HG02943 (cell line): ENCODE data around the gene PHLDA2.
"Not testable (repeated sequence)": the region's sequence is repeated elsewhere in the genome, so short reads cannot be mapped to it uniquely, and the experiment has no call there.

ENCODE experiments used
- ATAC-seq: cut with Tn5 transposase; IDR thresholded peaks from one replicate; pipeline ENCODE4 v1.9.1; 2021; ENCODE audit warnings: mild to moderate bottlenecking, low read depth, moderate library complexity; ENCODE audit not compliant: unreplicated experiment

The PHLDA2 gene

DNA sequence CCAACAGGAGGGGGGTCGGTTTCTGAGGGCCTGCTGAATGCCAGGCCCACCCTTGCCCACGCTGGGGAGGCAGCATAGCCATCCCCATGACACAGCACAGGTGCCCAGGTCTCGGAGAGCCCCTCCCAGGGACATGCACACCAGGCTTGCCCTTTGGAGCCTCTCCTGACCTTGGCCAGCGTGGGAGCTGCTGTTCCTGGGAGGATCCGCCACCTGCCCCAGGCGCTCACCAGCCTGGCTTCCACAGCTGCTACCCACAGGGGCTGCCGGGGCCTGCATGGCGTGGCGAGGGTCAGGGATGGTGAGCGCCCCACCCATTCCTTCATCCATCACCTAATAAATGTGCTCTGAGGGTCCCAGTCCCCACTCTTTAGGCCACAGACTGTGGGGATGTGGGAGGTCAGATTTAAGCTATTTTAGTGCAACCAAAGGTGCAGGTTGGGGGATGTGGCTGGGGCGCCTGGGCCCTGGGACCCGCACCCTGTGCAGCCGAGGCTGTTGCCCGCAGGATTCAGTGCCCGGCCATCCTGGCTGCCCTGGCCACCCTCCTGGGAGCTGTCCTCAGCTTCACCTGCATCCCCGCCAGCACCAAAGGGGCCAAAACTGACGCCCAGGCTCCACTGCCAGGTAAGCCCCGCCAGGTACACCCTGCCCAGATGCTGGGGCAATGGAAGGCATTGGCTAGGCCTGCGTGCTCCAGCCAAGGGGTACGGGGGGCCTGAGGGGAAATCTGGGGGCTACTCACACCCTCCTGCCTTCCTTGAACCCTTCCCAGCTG, 12.9 kb downstream of the PHLDA2 start:
- ATAC-seq: no peak

DNA sequence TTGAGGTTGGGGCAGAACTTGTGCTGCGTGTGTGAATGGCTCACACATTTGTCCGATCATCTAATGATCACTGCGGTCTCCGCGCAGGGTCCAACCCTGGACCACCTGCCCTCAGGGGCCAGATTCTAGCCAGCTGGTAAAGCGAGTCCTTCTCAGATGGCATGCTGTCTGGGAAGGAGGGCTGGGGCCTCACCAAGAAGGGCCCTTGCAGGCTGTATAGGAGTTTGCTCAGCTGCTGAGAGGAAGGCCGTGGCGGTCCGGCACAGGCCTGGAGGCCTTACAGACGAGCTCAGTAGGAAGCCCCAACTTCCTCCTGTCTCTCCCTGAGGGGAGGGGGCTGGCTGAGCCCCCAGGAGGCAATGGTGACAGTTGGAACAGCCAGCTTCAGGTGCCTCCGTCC, 13.7 kb downstream of the PHLDA2 start:
- ATAC-seq: no peak

DNA sequence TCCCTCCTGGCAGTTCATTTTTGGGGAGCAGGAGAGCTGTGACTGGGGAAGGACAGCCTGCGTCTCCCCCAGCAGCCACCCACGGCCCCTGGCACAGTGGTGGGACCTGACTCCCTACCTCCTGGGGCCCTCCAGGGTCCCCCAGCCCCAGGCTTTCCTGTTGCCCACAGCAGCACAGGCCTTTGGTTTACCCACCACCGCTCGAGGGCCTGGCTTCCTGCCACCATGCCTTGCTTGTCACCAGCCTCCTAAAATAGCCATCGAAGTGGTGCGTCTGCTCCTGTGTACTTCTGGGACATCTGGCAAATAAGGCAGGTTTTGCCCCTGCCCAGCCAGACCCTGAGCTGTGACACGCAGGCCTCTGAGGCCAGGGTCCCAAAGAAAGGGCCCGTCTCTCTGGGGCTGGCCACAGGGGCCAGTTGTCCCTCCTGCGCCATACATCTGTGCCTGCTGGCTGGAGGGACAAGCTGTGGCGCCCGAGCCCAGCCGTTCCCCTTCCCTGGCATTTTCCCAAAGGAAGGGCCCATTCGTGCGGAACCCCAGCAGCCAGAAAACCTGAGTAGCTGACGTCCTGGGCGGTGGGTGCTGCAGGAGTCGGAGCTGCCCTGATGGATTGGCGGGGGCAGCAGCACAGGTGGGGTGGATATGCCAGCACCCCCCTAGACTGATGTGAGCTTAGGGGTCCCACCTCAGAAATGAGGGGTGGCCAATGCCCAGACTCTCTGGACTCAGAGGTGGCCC, 14.6 kb downstream of the PHLDA2 start:
- no peak for ATAC-seq

DNA sequence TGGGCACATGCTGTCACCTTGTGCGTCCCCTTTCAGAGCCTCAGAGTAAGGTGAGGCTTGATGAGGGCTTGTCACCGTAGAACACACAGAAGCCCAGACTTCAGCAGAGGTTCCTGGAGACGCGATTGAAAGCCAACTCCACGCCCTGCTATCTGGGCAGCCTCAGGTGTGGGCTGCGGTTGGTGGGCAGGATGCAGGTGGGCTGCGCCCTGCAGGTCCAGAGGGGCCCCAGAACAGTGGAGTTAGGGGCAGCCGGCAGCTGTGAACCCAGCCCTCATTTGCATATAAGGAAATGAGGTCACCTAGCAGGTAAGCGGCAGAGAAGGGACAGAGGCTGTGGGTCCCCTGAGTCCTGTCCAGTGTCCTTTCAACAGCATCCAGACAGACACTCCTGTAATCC, 15.4 kb downstream of the PHLDA2 start:
- no peak for ATAC-seq

DNA sequence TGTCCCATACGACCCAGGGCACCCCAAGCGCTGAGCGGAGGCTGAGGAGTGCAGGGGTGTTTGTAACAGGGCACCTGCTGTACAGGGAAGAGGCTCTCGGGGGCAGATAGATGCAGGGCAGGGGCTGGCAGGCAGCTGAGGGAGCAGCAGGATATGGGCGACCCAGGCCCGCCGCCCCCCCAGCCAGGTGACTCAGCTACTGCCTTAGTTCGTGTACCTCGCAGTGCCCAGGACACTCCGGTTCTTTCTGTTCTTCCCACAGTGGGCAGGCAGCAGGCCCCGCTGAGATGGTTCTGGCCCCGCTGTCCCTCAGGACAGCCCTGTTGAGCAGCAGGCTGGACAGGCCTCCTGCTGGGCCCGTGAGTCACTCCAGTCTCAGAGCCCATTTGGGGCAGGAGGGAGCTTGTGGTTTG, 16.2 kb downstream of the PHLDA2 start:
- no peak for ATAC-seq

DNA sequence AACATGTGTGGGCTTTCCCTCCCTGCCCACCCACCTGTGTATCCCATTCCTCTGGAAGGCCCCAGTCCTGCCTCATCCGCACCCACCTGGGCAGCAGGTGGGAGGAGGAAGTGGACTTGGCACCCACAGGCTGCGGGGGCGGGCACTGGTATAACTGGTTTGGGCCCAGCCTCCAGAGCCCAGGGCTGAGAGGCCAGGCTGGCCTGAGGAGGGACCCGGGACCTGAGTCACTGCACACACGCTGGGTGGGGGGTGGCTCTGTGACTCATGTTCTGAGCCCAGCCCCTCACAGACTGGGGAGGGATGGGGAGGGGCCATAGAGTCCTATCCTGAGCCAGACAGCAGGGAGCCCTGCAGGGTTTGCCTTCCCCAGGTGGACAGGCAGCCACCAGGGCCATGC, 16.7 kb downstream of the PHLDA2 start:
- ATAC-seq: no peak

DNA sequence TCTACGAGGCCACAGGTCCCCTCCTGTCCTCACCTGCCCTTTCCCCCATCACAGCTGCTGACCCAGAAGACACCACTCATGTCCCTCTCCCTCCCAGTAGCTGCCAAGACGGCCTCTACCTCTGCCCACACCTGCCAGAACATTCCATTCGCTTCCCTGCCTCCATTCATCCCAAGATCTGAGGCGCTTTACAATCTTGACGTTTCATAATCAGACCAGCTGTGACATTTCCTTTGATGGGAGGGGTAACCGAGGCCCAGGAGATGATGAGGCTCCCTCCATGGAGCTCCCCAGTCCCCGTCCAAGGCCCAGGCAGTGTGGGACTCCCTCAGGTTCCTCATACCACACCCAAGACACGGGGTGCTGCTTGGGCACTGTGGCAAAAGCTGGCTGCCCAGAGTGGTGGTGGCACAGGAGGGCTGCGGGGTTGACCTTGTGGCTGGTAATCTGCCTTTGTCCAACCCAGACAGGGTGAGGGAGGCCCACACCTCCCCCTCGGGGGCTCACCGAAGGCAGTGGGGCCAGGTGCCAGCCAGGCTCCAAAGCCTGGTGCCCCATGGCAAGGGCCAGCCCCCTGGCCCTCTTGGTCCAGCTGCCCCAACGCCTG, 17.3 kb downstream of the PHLDA2 start:
- no peak for ATAC-seq

DNA sequence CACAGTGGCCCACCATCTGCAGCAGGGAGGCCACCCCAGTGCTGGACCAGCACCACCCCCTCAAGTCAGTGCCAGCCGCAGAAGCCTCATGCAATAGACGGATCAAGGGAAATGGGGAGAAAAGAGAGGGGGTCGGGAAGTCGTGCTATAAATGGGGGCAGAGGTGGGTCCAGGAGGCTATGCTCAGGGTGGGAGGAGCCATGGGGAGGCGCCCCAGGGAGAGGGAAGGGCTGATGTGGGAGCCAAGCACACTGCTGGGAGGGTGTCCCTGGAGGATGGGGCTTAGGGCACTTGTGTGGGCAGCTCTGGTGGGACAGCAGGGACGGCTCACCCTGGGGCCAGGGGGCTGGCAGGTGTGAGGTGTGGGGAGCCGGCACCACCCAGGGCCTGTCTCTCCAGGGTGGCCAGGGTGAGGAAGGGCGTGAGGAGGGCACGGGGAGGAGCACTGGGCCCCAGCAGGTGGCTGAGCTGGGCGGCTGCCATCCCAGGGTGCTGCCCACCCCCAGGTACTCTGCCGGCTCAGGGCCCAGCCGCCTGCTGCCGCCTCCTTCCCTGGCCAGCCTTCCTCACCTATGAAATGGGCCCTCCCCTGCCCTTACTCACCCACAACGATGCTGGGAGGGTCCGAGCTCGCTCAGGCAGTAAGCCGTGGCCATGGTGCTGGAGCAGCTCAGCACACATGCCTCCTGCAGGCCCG, 18.0 kb downstream of the PHLDA2 start:
- ATAC-seq: no peak

DNA sequence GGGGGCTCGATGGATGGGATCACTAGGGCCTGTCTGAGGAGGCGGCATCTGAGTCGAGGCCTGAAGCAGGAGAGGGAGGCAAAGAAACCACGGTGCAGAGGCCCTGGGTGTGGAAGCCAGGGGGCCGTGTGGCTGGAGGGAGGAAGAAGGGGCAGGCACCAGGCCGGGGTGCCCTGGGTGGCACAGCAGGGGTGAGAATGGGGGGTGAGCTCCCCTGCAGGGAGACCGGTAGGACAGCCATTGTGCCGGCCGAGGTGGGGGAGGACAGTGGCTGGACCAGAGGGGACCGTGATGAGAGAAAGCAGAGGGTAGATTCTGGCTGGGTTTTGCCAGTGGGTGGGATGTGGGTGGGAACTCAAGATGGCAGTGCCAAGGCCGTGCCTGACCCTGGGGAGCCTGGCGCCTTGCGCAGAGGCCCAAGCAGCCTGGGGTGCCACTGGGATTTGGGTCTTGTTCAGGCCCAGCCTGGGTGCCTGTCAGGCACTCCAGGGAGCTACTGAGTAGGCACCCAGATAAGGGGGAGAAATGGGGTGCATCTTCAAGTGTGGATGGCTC, 18.7 kb downstream of the PHLDA2 start:
- ATAC-seq: no peak

DNA sequence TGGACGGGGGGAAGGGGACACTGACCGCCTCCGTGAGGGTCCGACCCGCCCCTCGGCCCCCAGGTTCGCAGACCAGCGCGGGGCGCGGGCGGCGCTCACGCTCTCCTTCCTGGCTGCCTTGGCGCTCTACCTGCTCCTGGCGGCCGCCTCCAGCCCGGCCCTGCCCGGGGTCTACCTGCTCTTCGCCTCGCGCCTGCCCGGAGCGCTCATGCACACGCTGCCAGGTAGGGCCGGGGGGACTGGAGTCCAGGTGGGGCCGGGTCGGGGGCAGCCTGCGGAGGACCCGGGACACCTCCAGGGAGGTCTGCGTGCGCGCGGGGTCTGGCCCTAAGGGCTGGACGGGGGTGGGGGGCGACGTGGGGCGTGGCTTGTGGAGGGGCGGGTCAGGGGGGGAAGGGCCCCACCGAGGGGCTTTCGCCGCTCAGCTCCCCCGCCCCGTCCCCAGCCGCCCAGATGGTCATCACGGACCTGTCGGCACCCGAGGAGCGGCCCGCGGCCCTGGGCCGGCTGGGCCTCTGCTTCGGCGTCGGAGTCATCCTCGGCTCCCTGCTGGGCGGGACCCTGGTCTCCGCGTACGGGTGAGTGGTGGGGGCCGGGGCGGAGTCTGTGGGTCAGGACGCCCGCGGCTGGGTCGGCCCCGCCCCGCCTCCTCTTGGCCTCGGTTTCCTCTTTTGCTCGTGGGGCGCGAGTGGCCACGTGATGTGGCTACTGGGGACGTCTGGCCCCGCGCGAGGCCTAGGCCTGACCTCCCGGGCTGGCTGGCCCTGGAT, 19.9 kb downstream of the PHLDA2 start:
- ATAC-seq: no peak

DNA sequence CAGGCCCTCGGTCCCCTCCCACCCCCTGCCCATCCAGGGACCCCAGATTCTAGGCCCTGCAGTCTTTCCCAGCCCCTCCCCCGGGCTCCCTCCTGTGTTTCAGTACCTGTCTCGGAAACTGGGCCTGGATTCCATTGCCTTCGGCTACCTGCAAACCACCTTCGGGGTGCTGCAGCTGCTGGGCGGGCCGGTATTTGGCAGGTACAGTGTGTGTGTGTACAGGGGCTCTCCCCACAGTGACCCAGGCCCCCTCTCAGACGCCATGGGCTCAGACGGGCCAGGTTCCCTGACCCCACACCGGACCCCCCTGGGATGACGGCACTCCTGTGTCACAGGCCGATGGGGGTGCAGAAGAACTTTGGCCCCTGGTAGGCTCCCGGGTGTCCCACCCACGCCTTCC, 21.1 kb downstream of the PHLDA2 start:
- no peak for ATAC-seq

DNA sequence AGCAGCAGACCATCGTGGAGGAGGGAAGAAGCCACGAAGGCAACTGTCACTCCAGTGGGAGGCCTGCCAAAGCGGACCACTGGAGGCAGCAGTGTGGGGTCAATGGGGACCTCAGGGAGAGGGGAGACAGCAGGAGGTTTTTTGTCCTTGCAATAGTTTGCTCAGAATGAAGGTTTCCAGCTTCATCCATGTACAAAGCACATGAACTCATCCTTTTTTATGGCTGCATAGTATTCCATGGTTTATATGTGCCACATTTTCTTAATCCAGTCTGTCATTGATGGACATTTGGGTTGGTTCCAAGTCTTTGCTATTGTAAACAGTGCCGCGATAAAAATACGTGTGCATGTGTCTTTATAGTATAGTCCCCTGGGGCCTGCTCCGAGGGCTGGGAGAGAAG, 23.9 kb downstream of the PHLDA2 start:
- ATAC-seq: not testable (repeated sequence)

DNA sequence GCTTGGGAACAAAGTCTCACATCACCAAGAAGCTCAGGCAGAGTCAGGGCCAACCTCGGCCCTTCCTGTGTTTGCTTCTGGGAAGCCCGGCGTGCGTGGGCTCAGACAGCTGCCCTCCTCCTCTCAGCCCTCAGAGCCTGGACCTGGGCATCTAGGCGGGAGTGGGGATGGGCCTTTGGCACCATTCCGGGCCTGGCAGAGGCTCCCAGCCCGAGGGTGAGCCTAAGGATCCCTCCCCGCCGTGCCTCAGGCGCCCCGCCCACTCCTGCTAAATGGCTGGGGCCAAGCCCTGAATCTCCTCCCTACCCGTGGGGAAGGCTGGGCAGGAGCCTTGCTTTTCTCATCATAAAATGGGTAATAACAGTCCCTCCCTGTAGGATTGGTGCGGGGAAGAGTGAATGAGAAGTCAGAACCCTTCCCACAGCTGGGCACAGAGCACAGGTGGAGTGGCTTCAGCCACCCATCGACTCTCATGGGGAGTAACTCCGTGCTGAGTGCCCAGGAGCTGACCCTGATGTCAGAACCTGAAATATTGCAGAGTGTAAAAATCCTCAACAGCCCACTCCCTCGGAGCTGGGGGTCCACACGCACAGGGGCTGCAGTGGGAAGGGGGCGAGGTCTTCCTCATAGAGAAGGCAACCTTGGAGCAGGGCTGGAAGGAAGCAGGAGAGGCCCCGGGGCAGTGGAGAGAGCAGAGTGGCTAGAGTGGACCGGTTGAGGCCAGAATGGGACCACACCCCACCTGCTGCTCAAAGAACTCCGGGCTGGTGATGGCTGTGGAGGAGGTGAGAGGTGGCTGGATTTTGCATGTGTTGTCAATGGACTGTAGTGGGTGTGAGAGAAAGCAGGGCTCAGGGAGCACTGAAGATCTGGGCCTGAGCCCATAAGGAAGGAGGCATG, 24.8 kb downstream of the PHLDA2 start:
- no peak for ATAC-seq

DNA sequence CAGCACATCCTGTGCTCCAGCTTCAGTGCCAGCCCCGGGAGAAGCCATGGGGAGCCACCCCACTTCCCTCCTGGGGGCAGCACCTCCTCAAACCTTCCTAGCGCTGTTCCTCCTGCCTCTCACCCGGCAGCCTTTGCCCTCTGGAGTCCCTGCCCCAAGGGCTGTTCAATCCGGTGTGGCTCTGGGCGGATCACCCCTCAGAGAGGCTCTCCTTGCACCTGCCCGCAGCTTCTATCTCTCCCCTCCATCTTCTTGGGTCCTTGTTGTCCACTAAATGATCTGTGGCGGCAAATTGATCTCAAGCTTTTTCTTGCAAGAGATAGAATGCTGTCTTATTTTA, 25.6 kb downstream of the PHLDA2 start:
- no peak for ATAC-seq

DNA sequence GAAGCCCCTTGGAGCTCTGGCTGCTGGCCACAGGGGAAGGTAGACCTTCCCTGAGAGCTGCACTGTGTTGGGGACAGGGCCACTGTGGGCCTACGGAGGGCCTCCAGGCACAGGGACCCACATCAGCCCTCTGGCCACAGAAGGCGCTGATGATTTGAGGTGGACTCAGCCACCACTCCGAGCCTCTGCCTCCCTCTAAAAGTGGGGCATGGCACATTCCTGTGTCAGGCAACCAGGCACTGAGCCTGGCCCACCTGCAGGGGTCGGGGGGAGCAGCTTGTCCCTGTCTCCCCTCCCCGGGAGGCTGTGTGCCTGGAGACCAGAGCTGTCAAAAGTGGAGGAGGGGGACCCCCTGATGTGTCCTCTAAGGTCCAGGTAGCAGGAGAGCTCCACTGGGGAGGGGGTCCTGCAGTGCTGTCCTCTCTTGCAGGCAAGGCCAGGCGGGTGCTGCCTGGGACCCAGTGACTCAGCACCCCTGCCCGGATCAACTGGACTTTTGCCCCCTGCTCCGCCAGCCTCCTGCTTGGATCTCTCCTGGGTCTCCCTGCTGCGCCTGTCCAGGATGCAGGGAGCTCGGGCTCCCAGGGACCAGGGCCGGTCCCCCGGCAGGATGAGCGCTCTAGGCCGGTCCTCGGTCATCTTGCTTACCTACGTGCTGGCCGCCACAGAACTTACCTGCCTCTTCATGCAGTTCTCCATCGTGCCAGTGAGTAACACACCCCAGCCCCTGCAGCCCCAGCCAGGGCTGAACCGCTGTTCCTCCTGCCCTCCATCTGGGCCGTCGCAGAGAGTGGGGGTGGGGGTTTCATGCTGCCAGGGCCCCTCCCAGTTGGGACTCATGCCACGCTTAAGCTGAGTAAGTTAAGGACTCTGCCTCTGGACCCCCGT, 26.2 kb downstream of the PHLDA2 start:
- ATAC-seq: no peak

DNA sequence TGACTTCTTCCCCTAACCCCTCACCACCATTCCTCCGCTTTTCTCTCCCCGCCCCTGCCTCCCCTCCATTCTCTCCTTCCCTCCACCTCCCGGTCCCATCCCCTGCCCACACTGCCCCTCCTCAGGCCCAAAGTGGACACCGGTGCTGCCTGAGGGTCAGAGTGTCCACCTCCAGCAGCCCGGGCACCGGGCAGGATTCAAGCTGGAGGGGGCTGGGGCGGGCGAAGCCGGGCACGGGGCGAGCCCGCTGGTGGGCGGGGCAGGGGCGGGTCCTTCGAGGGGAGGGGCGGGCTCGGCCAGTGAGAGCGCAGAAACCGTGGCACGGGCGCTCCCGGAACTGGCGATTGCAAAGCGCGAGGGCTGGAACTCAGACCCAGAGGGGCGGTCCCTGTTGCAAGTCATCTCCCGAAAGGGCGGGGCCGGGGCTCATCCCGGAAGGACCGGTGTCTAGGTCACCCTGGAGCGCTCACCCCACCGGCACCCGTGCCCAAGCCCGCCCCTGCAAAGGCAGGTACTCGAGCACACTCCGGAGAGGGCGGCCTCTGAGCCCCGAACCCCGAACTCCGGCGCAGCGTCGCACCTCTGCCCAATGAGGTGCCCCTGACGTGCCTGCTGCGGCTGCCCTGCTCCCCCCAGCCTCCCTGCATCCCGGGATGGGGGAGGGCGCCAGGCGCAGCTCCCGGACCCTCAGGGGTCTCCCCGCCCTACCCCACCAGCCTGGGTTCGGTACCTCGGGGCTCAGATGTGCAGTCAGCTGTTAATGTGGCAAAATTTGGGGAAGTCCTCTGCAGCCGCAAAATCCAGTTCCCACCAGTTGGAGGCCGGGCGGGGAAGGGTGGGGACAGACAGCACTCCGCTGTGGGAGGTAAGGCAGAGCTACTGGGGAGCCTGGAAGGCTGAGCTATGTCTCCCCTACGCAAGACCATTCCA, 27.1 kb downstream of the PHLDA2 start:
- peak; percentile 97 for ATAC-seq

DNA sequence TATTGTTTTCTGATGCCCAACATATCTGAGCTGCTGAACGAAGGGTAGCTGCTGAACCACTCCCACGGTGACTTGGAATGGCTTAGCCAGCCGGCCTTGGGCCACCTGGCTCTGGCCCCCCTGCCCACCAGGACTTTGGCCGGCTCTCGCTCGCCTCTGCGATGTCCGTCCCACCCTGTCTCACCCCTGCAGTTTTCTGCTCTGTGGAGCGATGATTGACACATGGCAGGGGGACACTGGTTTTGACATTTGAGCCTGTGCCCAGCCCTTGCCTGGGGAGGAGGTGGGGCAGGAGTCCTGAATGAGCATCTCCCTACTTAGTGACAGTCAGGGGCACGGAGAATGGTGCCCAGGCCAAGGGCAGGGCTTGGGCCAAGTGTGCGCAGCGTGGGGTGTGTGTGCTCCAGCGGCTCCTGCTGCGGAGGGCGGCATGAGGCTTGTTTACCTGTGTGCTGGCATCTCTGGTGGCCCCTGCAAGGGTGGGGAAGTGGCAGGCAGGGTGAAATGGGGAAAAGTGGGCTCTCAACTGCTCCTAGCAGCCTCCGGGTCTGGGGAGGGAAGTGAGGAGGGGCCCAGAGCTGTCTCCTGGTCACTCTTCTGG, 27.9 kb downstream of the PHLDA2 start:
- ATAC-seq: no peak
